Activated CD8-positive, alpha-beta memory T cell treated with anti-CD3 and anti-CD28 coated beads, Interleukin-2, amount 10 ng/mL, durations not matched to agents 7 days and 5 days (primary cell): Measurements from ENCODE around the gene PIK3R1. TPM values are rescaled to one million over a fixed set of nuclear protein-coding genes. Genes with fewer than 3 reads are reported as not detected.

Source experiments
- ATAC-seq: fragments of 150-1000 bp; cut with Tn5 transposase; one replicate; pipeline ENCODE4 v1.10.0; 2021; ENCODE audit warnings: moderate library complexity
- CTCF ChIA-PET: fragments of 350-600 bp; sonication (Branson Sonifier 250); formaldehyde crosslinking; loops from one replicate; lab custom pipeline; 2021; ENCODE audit warnings: antibody characterized with exemption; lab: Charles Lee
- DNase-seq: peaks from one replicate; pipeline ENCODE4 v3.0.0-alpha.2; 2020
- H3K27ac Mint-ChIP-seq: one replicate; pipeline ENCODE4 v1.8.0; 2021; ENCODE audit warnings: mild to moderate bottlenecking, mixed read lengths
- H3K27me3 Mint-ChIP-seq: one replicate; pipeline ENCODE4 v1.8.0; 2021; ENCODE audit warnings: mixed read lengths
- H3K36me3 Mint-ChIP-seq: one replicate; pipeline ENCODE4 v1.8.0; 2021; ENCODE audit warnings: mild to moderate bottlenecking, mixed read lengths
- H3K4me1 Mint-ChIP-seq: one replicate; pipeline ENCODE4 v1.8.0; 2021; ENCODE audit warnings: mixed read lengths
- H3K4me3 Mint-ChIP-seq: one replicate; pipeline ENCODE4 v1.8.0; 2021; ENCODE audit warnings: mild to moderate bottlenecking, moderate library complexity, mixed read lengths
- H3K9me3 Mint-ChIP-seq: one replicate; pipeline ENCODE4 v1.8.0; 2022; ENCODE audit warnings: low read depth, mixed read lengths
- total RNA-seq, 2 experiments: library from RNA; stranded (reverse); gene quantifications; one replicate each; pipeline ENCODE4 v1.2.3, GENCODE V29; 2021

PIK3R1 gene
- total RNA-seq, 2 experiments from 2014 or later = 78.4 to 84.7 TPM

- DNase-seq (no peak), ATAC-seq (no peak)
- Mint-ChIP-seq H3K27me3 (no peaks in the 10 kb centered on the region), H3K4me3 (no peak overlapping the region), H3K9me3 (no peaks in the 10 kb centered on the region), H3K4me1 (peaks cover 65% of the 10 kb centered on the region), H3K36me3 (peaks cover 8% of the 10 kb centered on the region), H3K27ac (peak overlapping the region; percentile 65)
- CTCF ChIA-PET = interaction anchor here (0.6 to 3.8 kb wide), 11 partner anchors 8 to 1006 kb away, joined by 3 to 21 read pairs (median 3); partner anchors contain the start of gene PIK3R1
Observed at GRCh38 chr5:68251804-68252522, 36.4 kb downstream of the PIK3R1 start.

GRCh38 chr5:68252673-68253623 is 37.4 kb downstream of the PIK3R1 start:
- ATAC-seq (peak; percentile 42), DNase-seq (peak; percentile 61)
- no peaks in the 10 kb centered on the region for H3K9me3 Mint-ChIP-seq
- H3K27ac Mint-ChIP-seq = no peak overlapping the region
- no peak overlapping the region for H3K4me3 Mint-ChIP-seq
- CTCF ChIA-PET = interaction anchor here (0.6 to 3.8 kb wide), 15 partner anchors 9 to 1094 kb away, joined by 3 to 21 read pairs (median 3); partner anchors contain the start of gene PIK3R1
- H3K4me1 Mint-ChIP-seq = peaks cover 73% of the 10 kb centered on the region
- peaks cover 8% of the 10 kb centered on the region for H3K36me3 Mint-ChIP-seq
- no peaks in the 10 kb centered on the region for H3K27me3 Mint-ChIP-seq

GRCh38 chr5:68253624-68254585 is 38.3 kb downstream of the PIK3R1 start:
- ATAC-seq = no peak

GRCh38 chr5:68254810-68255209 is 39.3 kb downstream of the PIK3R1 start:
- no peak for DNase-seq
- Mint-ChIP-seq H3K4me3 (no peak overlapping the region), H3K36me3 (peaks cover 10% of the 10 kb centered on the region), H3K27ac (no peak overlapping the region), H3K9me3 (no peaks in the 10 kb centered on the region), H3K4me1 (peaks cover 75% of the 10 kb centered on the region), H3K27me3 (no peaks in the 10 kb centered on the region)
- ATAC-seq = no peak
- CTCF ChIA-PET = interaction anchor here (1.2 to 3.8 kb wide), 4 partner anchors 13 to 39 kb away, joined by 5 to 21 read pairs (median 6); partner anchors contain the start of gene PIK3R1

More at GRCh38 chr5:68253624-68254585, 38.3 kb downstream of the PIK3R1 start:
- Mint-ChIP-seq H3K9me3 (no peaks in the 10 kb centered on the region), H3K36me3 (peaks cover 8% of the 10 kb centered on the region), H3K27ac (no peak overlapping the region), H3K4me1 (peaks cover 74% of the 10 kb centered on the region), H3K4me3 (no peak overlapping the region), H3K27me3 (no peaks in the 10 kb centered on the region)
- CTCF ChIA-PET = interaction anchor here (0.9 to 3.8 kb wide), 7 partner anchors 10 to 1008 kb away, joined by 3 to 21 read pairs (median 5); partner anchors contain the start of gene PIK3R1
- no peak for DNase-seq

DNA sequence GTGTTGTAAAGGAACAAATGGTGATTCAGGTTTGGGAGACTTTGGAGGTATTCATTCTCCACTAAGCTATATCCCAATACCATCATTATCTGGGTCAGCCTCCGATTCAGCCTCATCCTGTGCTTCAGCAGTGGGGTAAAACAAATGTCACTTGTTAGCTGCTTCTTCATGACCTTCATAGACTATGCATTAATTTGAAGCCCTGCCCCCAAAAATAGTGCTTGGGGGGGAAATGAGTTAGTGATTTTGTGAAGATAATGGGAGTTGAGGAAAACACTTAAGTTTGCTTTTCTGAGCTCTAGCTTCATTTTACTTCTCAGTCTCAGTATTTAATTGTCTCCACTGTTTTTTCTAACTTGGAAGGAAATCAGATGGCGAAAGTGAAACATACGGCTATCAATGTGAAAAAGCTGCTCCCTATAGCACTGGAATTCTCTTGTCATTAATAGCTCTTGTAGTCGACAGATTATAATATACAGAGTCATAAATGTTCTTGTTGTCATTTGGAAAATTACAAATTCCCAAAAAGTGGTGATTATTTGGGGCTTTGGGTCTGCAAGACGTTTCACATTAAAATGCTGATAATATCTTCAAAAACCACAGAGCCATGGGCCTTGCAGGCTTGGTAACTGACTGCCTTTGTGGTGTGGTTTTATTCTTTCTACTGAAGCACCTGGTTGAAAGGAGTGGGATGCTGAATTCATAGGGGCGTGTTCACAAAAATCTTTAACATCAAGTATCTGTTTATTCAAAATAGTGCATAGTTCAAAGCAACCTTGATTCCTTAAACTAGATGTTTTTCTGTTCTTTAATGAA is 40.0 kb downstream of the PIK3R1 start:
- DNase-seq (no peak), ATAC-seq (peak; percentile 68)
- no peaks in the 10 kb centered on the region for H3K27me3 Mint-ChIP-seq
- peak overlapping the region; percentile 71 for H3K27ac Mint-ChIP-seq
- CTCF ChIA-PET = interaction anchor here (1.2 to 3.8 kb wide), 5 partner anchors 12 to 40 kb away, joined by 4 to 21 read pairs (median 6); partner anchors contain the start of gene PIK3R1
- peaks cover 10% of the 10 kb centered on the region for H3K36me3 Mint-ChIP-seq
- H3K9me3 Mint-ChIP-seq = no peaks in the 10 kb centered on the region
- peaks cover 80% of the 10 kb centered on the region for H3K4me1 Mint-ChIP-seq
- H3K4me3 Mint-ChIP-seq = peak overlapping the region; percentile 59

DNA sequence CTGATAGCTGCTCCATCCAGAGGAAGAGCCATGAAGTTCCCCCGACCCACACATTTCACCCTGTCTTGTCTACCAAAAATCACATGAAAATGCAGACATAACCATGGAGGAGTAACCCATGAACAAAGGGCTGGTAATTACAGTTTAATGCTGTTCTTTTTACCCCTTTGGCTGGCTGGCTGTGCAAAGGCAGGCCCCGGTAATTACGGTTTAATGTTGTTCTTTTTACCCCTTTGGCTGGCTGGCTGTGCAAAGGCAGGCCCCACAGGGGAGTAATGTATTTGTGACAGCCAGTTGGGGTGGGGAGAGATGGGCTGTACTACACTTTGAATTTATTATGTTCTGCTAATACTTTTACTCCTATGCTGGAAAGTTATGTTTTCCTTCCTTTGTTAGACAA is 41.7 kb downstream of the PIK3R1 start:
- DNase-seq = no peak
- no peaks in the 10 kb centered on the region for H3K9me3 Mint-ChIP-seq
- peaks cover 77% of the 10 kb centered on the region for H3K4me1 Mint-ChIP-seq
- no peak overlapping the region for H3K4me3 Mint-ChIP-seq
- no peaks in the 10 kb centered on the region for H3K27me3 Mint-ChIP-seq
- H3K27ac Mint-ChIP-seq = no peak overlapping the region
- peaks cover 10% of the 10 kb centered on the region for H3K36me3 Mint-ChIP-seq
- no peak for ATAC-seq
- CTCF ChIA-PET = interaction anchor here (1.1 to 1.4 kb wide), 2 partner anchors 15 to 41 kb away, joined by 3 to 5 read pairs; partner anchors contain the start of gene PIK3R1

- Mint-ChIP-seq H3K27ac (no peak overlapping the region), H3K4me3 (no peak overlapping the region), H3K27me3 (no peaks in the 10 kb centered on the region), H3K36me3 (peaks cover 10% of the 10 kb centered on the region), H3K9me3 (no peaks in the 10 kb centered on the region), H3K4me1 (peaks cover 70% of the 10 kb centered on the region)
- no peak for ATAC-seq
- CTCF ChIA-PET = interaction anchor here (4.8 kb wide), 1 partner anchor 12 kb away, joined by 19 read pairs; no protein-coding TSS in a partner anchor
- no peak for DNase-seq
Observed at GRCh38 chr5:68258531-68258930, 43.0 kb downstream of the PIK3R1 start.

GRCh38 chr5:68259700-68260099 is 44.1 kb downstream of the PIK3R1 start:
- no peak overlapping the region for H3K27ac Mint-ChIP-seq
- CTCF ChIA-PET = interaction anchor here (0.6 to 4.8 kb wide), 2 partner anchors 11 to 1052 kb away, joined by 3 to 19 read pairs; no protein-coding TSS in a partner anchor
- DNase-seq (no peak), ATAC-seq (no peak)
- no peaks in the 10 kb centered on the region for H3K9me3 Mint-ChIP-seq
- peaks cover 12% of the 10 kb centered on the region for H3K36me3 Mint-ChIP-seq
- H3K27me3 Mint-ChIP-seq = no peaks in the 10 kb centered on the region
- peaks cover 67% of the 10 kb centered on the region for H3K4me1 Mint-ChIP-seq
- H3K4me3 Mint-ChIP-seq = no peak overlapping the region

DNA sequence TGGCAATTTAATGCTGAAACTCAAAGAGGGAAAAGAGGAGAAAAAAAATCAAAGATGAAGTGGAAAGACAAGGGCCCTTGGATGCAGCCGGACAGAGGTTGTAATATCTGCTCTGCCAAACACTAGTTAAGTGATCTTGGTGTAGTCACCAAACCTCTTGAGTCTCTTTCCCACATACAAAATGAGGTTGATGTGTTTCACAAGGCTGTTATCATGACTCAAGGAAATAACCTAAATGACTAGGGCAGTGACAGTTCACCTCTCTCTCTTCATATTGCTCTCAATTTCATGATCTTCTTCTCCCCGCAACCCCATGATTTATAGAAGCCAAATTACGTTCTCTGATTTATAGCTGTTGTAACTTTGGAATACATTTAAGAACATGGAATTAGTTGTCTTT is 44.9 kb downstream of the PIK3R1 start:
- H3K36me3 Mint-ChIP-seq = peaks cover 12% of the 10 kb centered on the region
- H3K4me1 Mint-ChIP-seq = peaks cover 67% of the 10 kb centered on the region
- CTCF ChIA-PET = interaction anchor here (4.8 kb wide), 1 partner anchor 11 kb away, joined by 19 read pairs; no protein-coding TSS in a partner anchor
- no peak overlapping the region for H3K27ac Mint-ChIP-seq
- H3K4me3 Mint-ChIP-seq = no peak overlapping the region
- peak; percentile 34 for ATAC-seq
- H3K27me3 Mint-ChIP-seq = no peaks in the 10 kb centered on the region
- DNase-seq = no peak
- H3K9me3 Mint-ChIP-seq = no peaks in the 10 kb centered on the region

- Mint-ChIP-seq H3K27ac (no peak overlapping the region), H3K9me3 (no peaks in the 10 kb centered on the region)
Observed at GRCh38 chr5:68261169-68261568, 45.6 kb downstream of the PIK3R1 start.

GRCh38 chr5:68261569-68262065 is 46.1 kb downstream of the PIK3R1 start:
- Mint-ChIP-seq H3K9me3 (no peaks in the 10 kb centered on the region), H3K27me3 (no peaks in the 10 kb centered on the region), H3K4me1 (peaks cover 69% of the 10 kb centered on the region), H3K27ac (peak overlapping the region; percentile 58), H3K4me3 (no peak overlapping the region), H3K36me3 (peaks cover 10% of the 10 kb centered on the region)
- CTCF ChIA-PET = interaction anchor here (0.9 to 4.8 kb wide), 2 partner anchors 9 to 46 kb away, joined by 3 to 19 read pairs; partner anchors contain the start of gene PIK3R1
- DNase-seq (no peak), ATAC-seq (no peak)

More at GRCh38 chr5:68261169-68261568, 45.6 kb downstream of the PIK3R1 start:
- peaks cover 13% of the 10 kb centered on the region for H3K36me3 Mint-ChIP-seq
- DNase-seq (no peak), ATAC-seq (no peak)
- no peak overlapping the region for H3K4me3 Mint-ChIP-seq
- CTCF ChIA-PET = interaction anchor here (0.9 to 4.8 kb wide), 2 partner anchors 10 to 46 kb away, joined by 3 to 19 read pairs; partner anchors contain the start of gene PIK3R1
- peaks cover 69% of the 10 kb centered on the region for H3K4me1 Mint-ChIP-seq
- no peaks in the 10 kb centered on the region for H3K27me3 Mint-ChIP-seq
